CD4-positive, CD25-positive, alpha-beta regulatory T cell (primary cell): ENCODE results near the gene CCDC187. TPM values are rescaled to one million over a fixed set of nuclear protein-coding genes. Genes with fewer than 3 reads are reported as not detected.

Experiments used
- ATAC-seq, 2 donors: fragments of 150-1000 bp; cut with Tn5 transposase; one replicate each; pipeline ENCODE4 v1.10.0; 2021; ENCODE audit warnings: low read depth in 2 of 2, moderate number of reproducible peaks in 2 of 2, moderate library complexity in 1 of 2
- DNase-seq, 3 donors: peaks; one replicate each; pipeline versions ENCODE4 v3.0.0 to v3.0.0-alpha.2; 2012 to 2022; ENCODE audit warnings: mixed read lengths in 1 of 3
- H3K27ac ChIP-seq: one replicate; pipeline ENCODE4 v1.7.0; 2013; ENCODE audit warnings: mild to moderate bottlenecking, low read length; ENCODE audit not compliant: insufficient read depth, poor library complexity, severe bottlenecking
- H3K27me3 ChIP-seq: one replicate; pipeline ENCODE4 v1.7.0; 2013; ENCODE audit warnings: low read length; ENCODE audit not compliant: control insufficient read depth, insufficient read depth
- H3K36me3 ChIP-seq: one replicate; pipeline ENCODE4 v1.7.0; 2013; ENCODE audit warnings: mild to moderate bottlenecking, low read length, moderate library complexity; ENCODE audit not compliant: control insufficient read depth, insufficient read depth
- H3K4me1 ChIP-seq: 2 replicates; pipeline ENCODE4 v1.7.0; 2013; ENCODE audit warnings: mild to moderate bottlenecking, low read length; ENCODE audit not compliant: insufficient read depth, control insufficient read depth, poor library complexity, severe bottlenecking
- H3K4me3 ChIP-seq: one replicate; pipeline ENCODE4 v1.7.0; 2013; ENCODE audit warnings: low read depth, mild to moderate bottlenecking, low read length, moderate library complexity
- H3K9me3 ChIP-seq, 2 experiments: 1 replicate in 1 of 2; 2 replicates in 1 of 2; pipeline ENCODE4 v1.7.0; 2013; ENCODE audit warnings: low read length in 2 of 2, mild to moderate bottlenecking in 1 of 2, moderate library complexity in 1 of 2; ENCODE audit not compliant: control insufficient read depth in 2 of 2
- H3K27ac Mint-ChIP-seq, 3 donors: one replicate each; pipeline ENCODE4 v1.8.0; 2020 to 2022; ENCODE audit warnings: mild to moderate bottlenecking in 3 of 3, mixed read lengths in 3 of 3, moderate library complexity in 2 of 3
- H3K27me3 Mint-ChIP-seq: one replicate; pipeline ENCODE4 v1.8.0; 2022; ENCODE audit warnings: mild to moderate bottlenecking, mixed read lengths
- H3K36me3 Mint-ChIP-seq: one replicate; pipeline ENCODE4 v1.8.0; 2020; ENCODE audit warnings: mixed read lengths
- H3K4me1 Mint-ChIP-seq, 4 donors: one replicate each; pipeline ENCODE4 v1.8.0; 2020 to 2022; ENCODE audit warnings: mixed read lengths in 4 of 4, mild to moderate bottlenecking in 1 of 4
- H3K4me3 Mint-ChIP-seq, 4 donors: one replicate each; pipeline ENCODE4 v1.8.0; 2020 to 2022; ENCODE audit warnings: mild to moderate bottlenecking in 4 of 4, mixed read lengths in 4 of 4, moderate library complexity in 3 of 4
- H3K9me3 Mint-ChIP-seq, 7 donors: one replicate each; pipeline ENCODE4 v1.8.0; 2020 to 2022; ENCODE audit warnings: mixed read lengths in 7 of 7, mild to moderate bottlenecking in 3 of 7, moderate library complexity in 2 of 7
- polyA plus RNA-seq, 4 donors: library from polyadenylated mRNA; unstranded; fragments of 300-500 nt; fragmentation: Illumina TruSeq; gene quantifications; one replicate each; pipeline ENCODE4 v1.2.3, GENCODE V29; 2021
- total RNA-seq: library from RNA; stranded (reverse); gene quantifications from one replicate; pipeline ENCODE4 v1.2.3, GENCODE V29; 2022

Gene CCDC187
- total and polyA plus RNA-seq, 5 donors from 2014 or later: not detected

DNA sequence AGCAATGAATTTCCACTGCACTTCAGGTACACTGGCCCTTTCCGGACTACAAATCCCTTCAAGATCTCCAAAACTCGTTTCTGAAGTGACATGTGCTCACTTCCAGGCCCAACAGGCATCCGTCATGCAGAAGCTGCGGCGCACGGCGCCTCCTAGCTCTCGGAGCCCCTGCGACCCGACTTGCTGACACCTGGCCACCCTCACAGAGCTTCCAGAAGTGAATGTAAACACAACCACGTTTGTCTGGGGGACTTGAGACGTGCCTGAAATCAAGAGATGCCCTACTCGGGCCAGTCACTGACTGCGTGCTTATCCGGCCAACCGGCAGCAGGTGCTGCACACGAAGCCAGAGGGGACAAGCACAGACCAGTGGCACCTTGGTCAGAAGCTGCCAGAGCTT, 94.1 kb downstream of the CCDC187 start:
- Histone ChIP-seq H3K4me1 (no peaks in the 10 kb centered on the region), H3K9me3 (no peaks in the 10 kb centered on the region), H3K27me3 (no peaks in the 10 kb centered on the region), H3K36me3 (peaks cover 41% of the 10 kb centered on the region), H3K27ac (no peak overlapping the region), H3K4me3 (no peak overlapping the region)
- DNase-seq: no peak
- Mint-ChIP-seq H3K27ac (peak overlapping the region in 1 of 3 donors; percentile 59), H3K36me3 (peaks cover 41% of the 10 kb centered on the region), H3K9me3 (peaks cover 0 to 1% (median 0%) of the 10 kb centered on the region in 7 donors), H3K4me3 (no peak overlapping the region), H3K4me1 (peaks cover 0 to 2% (median 0%) of the 10 kb centered on the region in 4 donors), H3K27me3 (peaks cover 9% of the 10 kb centered on the region)
- no peak for ATAC-seq

DNA sequence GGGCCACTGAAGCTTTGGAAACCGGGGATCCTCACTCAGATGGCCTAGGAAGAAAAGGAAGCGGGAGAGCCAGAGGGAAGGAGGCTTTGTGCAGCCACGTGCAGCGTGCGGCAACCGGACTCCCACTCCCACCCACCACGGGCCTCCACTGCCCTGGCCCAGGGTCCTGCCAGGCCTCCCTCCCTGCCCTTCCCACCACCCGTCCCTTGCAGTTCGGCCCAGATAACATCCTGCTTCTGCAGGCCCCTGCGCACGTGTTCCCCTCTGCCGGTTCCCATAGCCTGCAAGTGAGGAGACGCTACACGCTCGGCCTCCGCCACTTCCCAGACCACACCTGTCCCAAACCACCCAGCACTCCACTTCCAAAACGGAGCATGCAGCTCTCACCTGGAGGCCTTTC, 94.7 kb downstream of the CCDC187 start:
- H3K4me3 Mint-ChIP-seq: no peak overlapping the region
- peaks cover 0 to 2% (median 0%) of the 10 kb centered on the region in 4 donors for H3K4me1 Mint-ChIP-seq
- H3K36me3 Mint-ChIP-seq: peaks cover 39% of the 10 kb centered on the region
- peaks cover 0 to 1% (median 0%) of the 10 kb centered on the region in 7 donors for H3K9me3 Mint-ChIP-seq
- DNase-seq (no peak), ATAC-seq (no peak)
- H3K9me3 ChIP-seq: no peaks in the 10 kb centered on the region
- no peak overlapping the region for H3K27ac ChIP-seq
- no peak overlapping the region for H3K4me3 ChIP-seq
- H3K27ac Mint-ChIP-seq: no peak overlapping the region
- peaks cover 36% of the 10 kb centered on the region for H3K36me3 ChIP-seq
- peaks cover 9% of the 10 kb centered on the region for H3K27me3 Mint-ChIP-seq
- H3K4me1 ChIP-seq: no peaks in the 10 kb centered on the region
- no peaks in the 10 kb centered on the region for H3K27me3 ChIP-seq

DNA sequence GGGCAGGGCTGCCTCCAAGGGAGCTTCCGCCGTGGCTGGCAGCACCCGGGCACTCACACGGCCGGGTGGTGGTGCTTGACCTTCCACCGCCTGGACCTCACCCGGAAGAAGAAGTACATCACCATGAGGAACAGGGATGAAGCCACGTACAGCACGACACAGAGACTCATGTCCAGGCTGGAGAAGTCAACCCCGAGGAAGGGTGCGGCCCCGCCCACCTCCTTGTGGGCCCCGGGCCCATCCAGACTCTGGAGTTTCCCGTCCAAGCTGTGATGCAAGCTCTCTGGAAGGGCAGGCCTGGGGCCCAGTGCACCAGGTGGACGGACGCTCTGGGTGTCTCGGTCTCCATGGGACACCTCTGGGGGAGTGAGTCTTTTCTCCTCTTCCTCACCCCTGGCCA, 95.2 kb downstream of the CCDC187 start:
- H3K36me3 Mint-ChIP-seq: peaks cover 36% of the 10 kb centered on the region
- peaks cover 30% of the 10 kb centered on the region for H3K36me3 ChIP-seq

GRCh38 chr9:136207616-136208015, 96.3 kb downstream of the CCDC187 start:
- Mint-ChIP-seq H3K4me3 (peak overlapping the region in 1 of 4 donors; percentile 32), H3K9me3 (peaks cover 0 to 1% (median 0%) of the 10 kb centered on the region in 7 donors), H3K36me3 (peaks cover 27% of the 10 kb centered on the region), H3K4me1 (peaks cover 0 to 2% (median 0%) of the 10 kb centered on the region in 4 donors), H3K27me3 (peaks cover 16% of the 10 kb centered on the region), H3K27ac (no peak overlapping the region)
- Histone ChIP-seq H3K4me3 (no peak overlapping the region), H3K9me3 (no peaks in the 10 kb centered on the region), H3K27me3 (no peaks in the 10 kb centered on the region), H3K4me1 (no peaks in the 10 kb centered on the region), H3K27ac (no peak overlapping the region), H3K36me3 (peaks cover 23% of the 10 kb centered on the region)
- no peak for DNase-seq
- no peak for ATAC-seq

More for the DNA sequence above, 95.2 kb downstream of the CCDC187 start:
- Histone ChIP-seq H3K4me1 (no peaks in the 10 kb centered on the region), H3K9me3 (no peaks in the 10 kb centered on the region), H3K27ac (no peak overlapping the region), H3K4me3 (no peak overlapping the region), H3K27me3 (no peaks in the 10 kb centered on the region)
- ATAC-seq: no peak
- Mint-ChIP-seq H3K9me3 (peaks cover 0 to 1% (median 0%) of the 10 kb centered on the region in 7 donors), H3K4me3 (no peak overlapping the region), H3K4me1 (peaks cover 0 to 2% (median 0%) of the 10 kb centered on the region in 4 donors), H3K27me3 (peaks cover 14% of the 10 kb centered on the region), H3K27ac (no peak overlapping the region)
- DNase-seq: no peak

GRCh38 chr9:136206602-136207275, 97.2 kb downstream of the CCDC187 start:
- DNase-seq: no peak

GRCh38 chr9:136205707-136205992, 98.2 kb downstream of the CCDC187 start:
- Histone ChIP-seq H3K27ac (no peak overlapping the region), H3K4me1 (no peaks in the 10 kb centered on the region), H3K4me3 (no peak overlapping the region), H3K36me3 (peaks cover 13% of the 10 kb centered on the region), H3K27me3 (no peaks in the 10 kb centered on the region), H3K9me3 (no peaks in the 10 kb centered on the region)
- Mint-ChIP-seq H3K27me3 (peaks cover 24% of the 10 kb centered on the region), H3K27ac (no peak overlapping the region), H3K4me3 (no peak overlapping the region), H3K4me1 (peaks cover 0 to 2% (median 0%) of the 10 kb centered on the region in 4 donors), H3K9me3 (peaks cover 0 to 1% (median 0%) of the 10 kb centered on the region in 7 donors), H3K36me3 (peaks cover 24% of the 10 kb centered on the region)
- DNase-seq (no peak), ATAC-seq (no peak)

More at GRCh38 chr9:136206602-136207275, 97.2 kb downstream of the CCDC187 start:
- no peak for ATAC-seq
- no peak overlapping the region for H3K4me3 ChIP-seq
- Mint-ChIP-seq H3K27me3 (peaks cover 16% of the 10 kb centered on the region), H3K9me3 (peaks cover 0 to 1% (median 0%) of the 10 kb centered on the region in 7 donors), H3K4me1 (peaks cover 0 to 2% (median 0%) of the 10 kb centered on the region in 4 donors), H3K27ac (no peak overlapping the region), H3K4me3 (peak overlapping the region in 1 of 4 donors; percentile 32), H3K36me3 (peaks cover 24% of the 10 kb centered on the region)
- H3K27ac ChIP-seq: no peak overlapping the region
- H3K27me3 ChIP-seq: no peaks in the 10 kb centered on the region
- H3K9me3 ChIP-seq: no peaks in the 10 kb centered on the region
- H3K36me3 ChIP-seq: peaks cover 20% of the 10 kb centered on the region
- H3K4me1 ChIP-seq: no peaks in the 10 kb centered on the region

GRCh38 chr9:136204838-136205706, 98.8 kb downstream of the CCDC187 start, which contains the start of gene LHX3:
Gene LHX3 (minus strand): TSS chr9:136205128. CDS start chr9:136205012, 116 bp downstream.
- Histone ChIP-seq H3K4me3 (no peak within 1 kb of the TSS), H3K27ac (no peak within 1 kb of the TSS), H3K4me1 (no peaks in the 10 kb centered on the region), H3K36me3 (peaks cover 11% of the 10 kb centered on the region), H3K9me3 (no peaks in the 10 kb centered on the region), H3K27me3 (no peaks in the 10 kb centered on the region)
- Mint-ChIP-seq H3K4me1 (peaks cover 0 to 2% (median 0%) of the 10 kb centered on the region in 4 donors), H3K9me3 (peaks cover 0 to 1% (median 0%) of the 10 kb centered on the region in 7 donors), H3K36me3 (peaks cover 24% of the 10 kb centered on the region), H3K27me3 (peaks cover 30% of the 10 kb centered on the region), H3K4me3 (peak within 1 kb of the TSS in 1 of 4 donors; percentile 28), H3K27ac (peak within 1 kb of the TSS in 1 of 3 donors; percentile 38)
- no peak for ATAC-seq
- no peak for DNase-seq
